KMS-11 (cell line): ENCODE results near the gene ABCA8.
"Not testable (repeated sequence)": the region's sequence is repeated elsewhere in the genome, so short reads cannot be mapped to it uniquely, and the experiment has no call there.

Source experiments
- H2AFZ ChIP-seq: fragments of 200-600 bp; sonication (generic); 2 replicates; pipeline ENCODE4 v1.6.1; 2016; ENCODE audit warnings: antibody characterized with exemption, mixed run types, low read depth
- H3K27ac ChIP-seq: fragments of 200-600 bp; sonication (generic); 2 replicates; pipeline ENCODE4 v1.6.1; 2016; ENCODE audit warnings: mild to moderate bottlenecking, mixed run types
- H3K27me3 ChIP-seq: fragments of 200-600 bp; sonication (generic); 2 replicates; pipeline ENCODE4 v1.6.1; 2017; ENCODE audit warnings: mild to moderate bottlenecking, low read depth, mixed run types, moderate library complexity; ENCODE audit not compliant: insufficient read depth
- H3K36me3 ChIP-seq: fragments of 200-600 bp; sonication (generic); 2 replicates; pipeline ENCODE4 v1.6.1; 2017; ENCODE audit warnings: mild to moderate bottlenecking, mixed run types; ENCODE audit not compliant: insufficient read depth
- H3K4me1 ChIP-seq: fragments of 200-600 bp; sonication (generic); 2 replicates; pipeline ENCODE4 v1.6.1; 2016; ENCODE audit warnings: mild to moderate bottlenecking, low read depth, mixed run types; ENCODE audit not compliant: poor library complexity, severe bottlenecking
- H3K4me2 ChIP-seq: fragments of 200-600 bp; sonication (generic); 2 replicates; pipeline ENCODE4 v1.7.0; 2016; ENCODE audit warnings: mild to moderate bottlenecking, mixed run types
- H3K4me3 ChIP-seq: fragments of 200-600 bp; sonication (generic); IDR thresholded peaks from 2 replicates; pipeline ENCODE4 v1.6.1; 2017; ENCODE audit warnings: low read depth, low read length, mixed read lengths; ENCODE audit not compliant: insufficient read depth
- H3K79me2 ChIP-seq: fragments of 200-600 bp; sonication (generic); 2 replicates; pipeline ENCODE4 v1.6.1; 2016; ENCODE audit warnings: low read depth, mixed run types; ENCODE audit not compliant: insufficient read depth
- H3K9ac ChIP-seq: fragments of 200-600 bp; sonication (generic); 2 replicates; pipeline ENCODE4 v1.6.1; 2016; ENCODE audit warnings: mild to moderate bottlenecking, mixed run types
- H4K20me1 ChIP-seq: fragments of 200-600 bp; sonication (generic); 2 replicates; pipeline ENCODE4 v1.6.1; 2016; ENCODE audit warnings: mild to moderate bottlenecking, mixed run types; ENCODE audit not compliant: insufficient read depth
- CTCF ChIP-seq: fragments of 200-600 bp; sonication (generic); conservative IDR thresholded peaks from 2 replicates; pipeline ENCODE4 v1.6.1; 2017; ENCODE audit warnings: low read depth, mild to moderate bottlenecking, antibody characterized with exemption, low read length, moderate library complexity, mixed read lengths

Gene ABCA8

DNA sequence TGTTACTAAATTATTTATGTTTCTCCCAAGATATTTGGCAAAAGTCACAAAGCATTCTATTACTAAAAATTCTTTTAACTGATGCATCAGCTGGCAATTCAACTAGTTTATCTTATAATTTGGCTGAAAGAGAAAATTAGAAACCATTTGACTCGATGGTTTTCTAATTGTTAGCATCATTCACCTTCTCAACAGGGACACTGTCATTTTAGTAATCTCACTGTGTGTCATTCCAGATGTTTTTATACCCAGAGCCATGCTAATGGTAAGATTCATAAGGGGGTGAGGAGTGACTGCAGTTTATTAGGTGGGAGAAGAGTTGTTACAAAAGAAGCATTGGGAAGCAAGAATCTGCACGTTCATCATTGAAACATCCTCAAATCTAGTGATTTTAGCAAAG lies 124.9 kb downstream of the ABCA8 start:
- no peak overlapping the region for H3K4me2 ChIP-seq
- H3K27me3 ChIP-seq: no peaks in the 10 kb centered on the region
- H4K20me1 ChIP-seq: no peaks in the 10 kb centered on the region
- TF ChIP-seq CTCF: no peak
- no peaks in the 10 kb centered on the region for H3K79me2 ChIP-seq
- no peaks in the 10 kb centered on the region for H3K4me1 ChIP-seq
- no peak overlapping the region for H3K9ac ChIP-seq
- H3K27ac ChIP-seq: no peak overlapping the region
- no peaks in the 10 kb centered on the region for H3K36me3 ChIP-seq
- H3K4me3 ChIP-seq: no peak overlapping the region
- no peak overlapping the region for H2AFZ ChIP-seq

DNA sequence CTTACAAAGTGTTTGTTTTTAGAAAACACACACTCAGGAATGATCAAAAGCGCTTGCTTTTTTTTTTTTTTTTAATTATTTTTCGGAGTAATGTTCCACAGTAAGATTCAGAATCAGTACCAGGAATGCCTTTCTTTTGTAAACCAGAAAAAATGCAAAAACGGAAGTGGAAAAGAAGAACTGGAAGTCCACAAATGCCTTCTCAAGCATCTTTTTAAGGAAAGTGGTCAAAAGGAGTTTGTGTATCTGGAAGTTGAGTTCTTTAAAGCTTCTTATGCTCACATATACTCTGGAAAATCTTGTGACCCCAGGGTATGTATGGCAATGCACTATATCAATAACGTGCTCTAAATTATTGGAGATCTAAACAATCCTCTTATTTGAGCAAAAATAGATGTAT lies 126.0 kb downstream of the ABCA8 start:
- Histone ChIP-seq H4K20me1 (no peaks in the 10 kb centered on the region), H3K27me3 (no peaks in the 10 kb centered on the region), H3K4me1 (no peaks in the 10 kb centered on the region), H2AFZ (no peak overlapping the region), H3K79me2 (no peaks in the 10 kb centered on the region), H3K27ac (no peak overlapping the region), H3K4me3 (no peak overlapping the region), H3K9ac (no peak overlapping the region), H3K36me3 (no peaks in the 10 kb centered on the region), H3K4me2 (no peak overlapping the region)
- no peak for TF ChIP-seq CTCF

GRCh38 chr17:68824707-68825106 lies 130.5 kb downstream of the ABCA8 start:
- no peak overlapping the region for H3K4me3 ChIP-seq
- H3K27me3 ChIP-seq: no peaks in the 10 kb centered on the region
- no peak overlapping the region for H3K4me2 ChIP-seq
- no peak overlapping the region for H3K9ac ChIP-seq
- H4K20me1 ChIP-seq: no peaks in the 10 kb centered on the region
- H2AFZ ChIP-seq: no peak overlapping the region
- H3K4me1 ChIP-seq: no peaks in the 10 kb centered on the region
- H3K79me2 ChIP-seq: no peaks in the 10 kb centered on the region
- H3K27ac ChIP-seq: no peak overlapping the region
- no peak for TF ChIP-seq CTCF
- H3K36me3 ChIP-seq: no peaks in the 10 kb centered on the region

- not testable (repeated sequence) for H2AFZ ChIP-seq, H3K27ac ChIP-seq, H4K20me1 ChIP-seq, H3K27me3 ChIP-seq, H3K4me2 ChIP-seq, H3K36me3 ChIP-seq, H3K9ac ChIP-seq, H3K79me2 ChIP-seq, H3K4me3 ChIP-seq, H3K4me1 ChIP-seq
Measured at GRCh38 chr17:68824185-68824584, 131.0 kb downstream of the ABCA8 start.

DNA sequence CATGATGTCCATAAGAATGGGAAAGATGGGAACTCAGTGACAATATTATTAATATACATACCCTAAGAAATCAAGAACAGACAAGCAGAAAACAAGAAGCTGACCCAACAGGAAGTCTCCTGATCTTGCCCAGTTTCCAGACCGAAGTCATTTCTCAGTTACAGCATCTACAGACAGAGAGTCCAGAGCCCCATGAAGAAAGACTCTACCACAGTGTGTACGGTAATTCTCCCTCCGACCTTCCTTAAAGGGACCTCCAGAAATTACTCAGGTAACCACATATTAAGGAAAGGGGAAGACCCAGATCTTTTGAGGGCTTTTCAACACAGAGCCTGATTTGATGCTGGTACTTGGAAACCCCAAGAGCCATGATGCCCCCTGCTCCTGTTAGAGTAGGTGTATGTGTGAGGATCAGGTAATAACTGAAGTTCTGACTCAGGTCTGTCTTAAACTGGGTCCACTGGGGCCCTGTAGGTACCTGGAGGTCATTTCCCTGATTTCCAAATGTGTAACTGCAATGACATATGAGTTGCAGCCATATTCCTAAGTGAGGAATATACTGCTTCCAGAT lies 132.4 kb downstream of the ABCA8 start:
- H3K4me1 ChIP-seq: no peaks in the 10 kb centered on the region
- H3K79me2 ChIP-seq: no peaks in the 10 kb centered on the region
- no peaks in the 10 kb centered on the region for H3K27me3 ChIP-seq
- no peaks in the 10 kb centered on the region for H4K20me1 ChIP-seq
- H2AFZ ChIP-seq: no peak overlapping the region
- H3K27ac ChIP-seq: no peak overlapping the region
- TF ChIP-seq CTCF: no peak
- no peaks in the 10 kb centered on the region for H3K36me3 ChIP-seq
- H3K4me3 ChIP-seq: no peak overlapping the region
- no peak overlapping the region for H3K4me2 ChIP-seq
- no peak overlapping the region for H3K9ac ChIP-seq
